ENCODE results near the gene PKNOX2. TPM values are rescaled to one million over a fixed set of nuclear protein-coding genes. Genes with fewer than 3 reads are reported as not detected.

PKNOX2 gene
- total RNA-seq, 3 donors from 2014 or later (not counting 1 experiment from before 2014, with no cell fraction given): not detected

- intact Hi-C loops (cut with micrococcal nuclease): no loop called here
- H3K27me3 ChIP-seq (ENCODE audit: control insufficient read depth, insufficient read depth, low read length): no peaks in the 10 kb centered on the region
- H3K4me1 ChIP-seq (ENCODE audit: control insufficient read depth, insufficient read depth, low read length): no peaks in the 10 kb centered on the region
- 86% methylated on average over 11 of the region's 14 CpGs for WGBS (ENCODE audit: insufficient coverage)
- no peak for DNase-seq
- H3K27ac ChIP-seq (ENCODE audit: low read length): no peak overlapping the region
- H3K4me3 ChIP-seq (ENCODE audit: low read length): no peak overlapping the region
- peaks cover 16 to 17% of the 10 kb centered on the region in 2 donors for H3K27me3 Mint-ChIP-seq (ENCODE audit: low read depth in 2 of 2)
- TF ChIP-seq CTCF (IDR thresholded peaks at IDR 0.05): no peak
- no peaks in the 10 kb centered on the region for H3K9me3 ChIP-seq (ENCODE audit: control insufficient read depth, insufficient read depth, low read length)
- H3K36me3 ChIP-seq (ENCODE audit: control insufficient read depth, insufficient read depth, low read length): no peaks in the 10 kb centered on the region
- H3K4me1 Mint-ChIP-seq: peaks cover 0 to 5% of the 10 kb centered on the region in 2 donors
- no peaks in the 10 kb centered on the region for H3K9me3 Mint-ChIP-seq
- H3K27ac Mint-ChIP-seq: no peak overlapping the region
- no peaks in the 10 kb centered on the region for H3K36me3 Mint-ChIP-seq
- no peak for ATAC-seq
- no peak overlapping the region for H3K4me3 Mint-ChIP-seq
Measured at GRCh38 chr11:125426818-125427528, 262.4 kb downstream of the PKNOX2 start.

GRCh38 chr11:125428486-125429173 is 264.1 kb downstream of the PKNOX2 start:
- Mint-ChIP-seq H3K4me3 (no peak overlapping the region), H3K4me1 (peaks cover 5 to 12% of the 10 kb centered on the region in 2 donors), H3K27ac (no peak overlapping the region), H3K9me3 (no peaks in the 10 kb centered on the region), H3K27me3 (ENCODE audit: low read depth in 2 of 2) (peaks cover 16% of the 10 kb centered on the region in 2 donors), H3K36me3 (no peaks in the 10 kb centered on the region)
- Histone ChIP-seq H3K4me3 (ENCODE audit: low read length) (no peak overlapping the region), H3K36me3 (ENCODE audit: control insufficient read depth, insufficient read depth, low read length) (no peaks in the 10 kb centered on the region), H3K9me3 (ENCODE audit: control insufficient read depth, insufficient read depth, low read length) (no peaks in the 10 kb centered on the region), H3K27me3 (ENCODE audit: control insufficient read depth, insufficient read depth, low read length) (no peaks in the 10 kb centered on the region), H3K27ac (ENCODE audit: low read length) (no peak overlapping the region), H3K4me1 (ENCODE audit: control insufficient read depth, insufficient read depth, low read length) (no peaks in the 10 kb centered on the region)
- ATAC-seq (no peak), DNase-seq (peak in 1 of 2 donors; percentile 11)
- WGBS (ENCODE audit: insufficient coverage): 53% methylated on average over 11 of the region's 11 CpGs
- intact Hi-C loops (cut with micrococcal nuclease): no loop called here
- TF ChIP-seq CTCF (IDR thresholded peaks at IDR 0.05): no peak

- H3K27ac ChIP-seq (ENCODE audit: low read length): no peak overlapping the region
- no peaks in the 10 kb centered on the region for H3K9me3 Mint-ChIP-seq
- H3K9me3 ChIP-seq (ENCODE audit: control insufficient read depth, insufficient read depth, low read length): no peaks in the 10 kb centered on the region
- DNase-seq: peak; percentile 25 to 62
- TF ChIP-seq CTCF (IDR thresholded peaks at IDR 0.05): peak; percentile 50
- H3K36me3 Mint-ChIP-seq: no peaks in the 10 kb centered on the region
- H3K4me1 ChIP-seq (ENCODE audit: control insufficient read depth, insufficient read depth, low read length): no peaks in the 10 kb centered on the region
- WGBS (ENCODE audit: insufficient coverage): 40% methylated on average over 4 of the region's 6 CpGs
- H3K27ac Mint-ChIP-seq: no peak overlapping the region
- H3K4me3 ChIP-seq (ENCODE audit: low read length): no peak overlapping the region
- H3K4me3 Mint-ChIP-seq: no peak overlapping the region
- peak in 1 of 3 donors; percentile 66 for ATAC-seq
- H3K36me3 ChIP-seq (ENCODE audit: control insufficient read depth, insufficient read depth, low read length): no peaks in the 10 kb centered on the region
- H3K4me1 Mint-ChIP-seq: peaks cover 6 to 13% of the 10 kb centered on the region in 2 donors
- peaks cover 12 to 16% of the 10 kb centered on the region in 2 donors for H3K27me3 Mint-ChIP-seq (ENCODE audit: low read depth in 2 of 2)
- H3K27me3 ChIP-seq (ENCODE audit: control insufficient read depth, insufficient read depth, low read length): no peaks in the 10 kb centered on the region
- intact Hi-C loops (cut with micrococcal nuclease): no loop called here
Measured at GRCh38 chr11:125429174-125429707, 264.7 kb downstream of the PKNOX2 start.

Measured in natural killer cell (primary cell).